Stomach smooth muscle (tissue), 2 donors: ENCODE results near the gene PLD3.
"Not testable (repeated sequence)": the region's sequence is repeated elsewhere in the genome, so short reads cannot be mapped to it uniquely, and the experiment has no call there.

Experiments used
- H3K27ac ChIP-seq: one replicate; pipeline ENCODE4 v1.7.0; 2013; ENCODE audit warnings: mild to moderate bottlenecking, low read length, inconsistent platforms
- H3K27me3 ChIP-seq, 2 donors: one replicate each; pipeline ENCODE4 v1.7.0; 2013; ENCODE audit warnings: low read length in 2 of 2; ENCODE audit not compliant: insufficient read depth in 2 of 2, control insufficient read depth in 1 of 2
- H3K36me3 ChIP-seq, 2 donors: one replicate each; pipeline ENCODE4 v1.7.0; 2013; ENCODE audit warnings: low read length in 2 of 2; ENCODE audit not compliant: control insufficient read depth in 2 of 2, insufficient read depth in 2 of 2
- H3K4me1 ChIP-seq: one replicate; pipeline ENCODE4 v1.7.0; 2013; ENCODE audit warnings: low read length; ENCODE audit not compliant: control insufficient read depth, insufficient read depth
- H3K4me3 ChIP-seq, 2 donors: one replicate each; pipeline ENCODE4 v1.7.0; 2013; ENCODE audit warnings: low read length in 2 of 2
- H3K9ac ChIP-seq, 2 donors: one replicate each; pipeline ENCODE4 v1.7.0; 2013; ENCODE audit warnings: low read length in 2 of 2, mild to moderate bottlenecking in 1 of 2
- H3K9me3 ChIP-seq, 2 donors: one replicate each; pipeline ENCODE4 v1.7.0; 2013; ENCODE audit warnings: low read length in 2 of 2; ENCODE audit not compliant: control insufficient read depth in 2 of 2
- donor health status: healthy.
- donor health status: Pancreatic carcinoma.

PLD3 gene

GRCh38 chr19:40403262-40403984 lies 54.9 kb downstream of the PLD3 start:
- Histone ChIP-seq H3K9ac (peak overlapping the region in 1 of 2 donors; percentile 29), H3K27ac (peak overlapping the region; percentile 62), H3K9me3 (no peaks in the 10 kb centered on the region), H3K4me1 (peaks cover 9% of the 10 kb centered on the region), H3K36me3 (no peaks in the 10 kb centered on the region), H3K27me3 (no peaks in the 10 kb centered on the region), H3K4me3 (peak overlapping the region; percentile 50 to 72)

- peaks cover 19% of the 10 kb centered on the region for H3K4me1 ChIP-seq
- H3K9ac ChIP-seq = no peak overlapping the region
- H3K9me3 ChIP-seq = no peaks in the 10 kb centered on the region
- no peaks in the 10 kb centered on the region for H3K27me3 ChIP-seq
- H3K36me3 ChIP-seq = no peaks in the 10 kb centered on the region
- H3K4me3 ChIP-seq = no peak overlapping the region
- H3K27ac ChIP-seq = no peak overlapping the region
These were observed 59.5 kb downstream of the PLD3 start for GRCh38 chr19:40407714-40408597.

- H3K9me3 ChIP-seq, H3K9ac ChIP-seq, H3K36me3 ChIP-seq, H3K4me3 ChIP-seq, H3K27me3 ChIP-seq, H3K27ac ChIP-seq: not testable (repeated sequence)
- H3K4me1 ChIP-seq = peaks cover 15% of the 10 kb centered on the region
These were observed 60.1 kb downstream of the PLD3 start for GRCh38 chr19:40408598-40408925.

- Histone ChIP-seq H3K27me3 (no peaks in the 10 kb centered on the region), H3K9ac (no peak overlapping the region), H3K4me1 (peaks cover 15% of the 10 kb centered on the region), H3K4me3 (no peak overlapping the region), H3K27ac (no peak overlapping the region), H3K36me3 (no peaks in the 10 kb centered on the region), H3K9me3 (no peaks in the 10 kb centered on the region)
These were observed 61.5 kb downstream of the PLD3 start for GRCh38 chr19:40410030-40410389.

GRCh38 chr19:40411125-40411842 lies 62.8 kb downstream of the PLD3 start:
- no peaks in the 10 kb centered on the region for H3K9me3 ChIP-seq
- peaks cover 15% of the 10 kb centered on the region for H3K4me1 ChIP-seq
- peak overlapping the region; percentile 37 for H3K27ac ChIP-seq
- peak overlapping the region in 1 of 2 donors; percentile 22 for H3K4me3 ChIP-seq
- H3K27me3 ChIP-seq = no peaks in the 10 kb centered on the region
- peak overlapping the region in 1 of 2 donors; percentile 29 for H3K9ac ChIP-seq
- no peaks in the 10 kb centered on the region for H3K36me3 ChIP-seq

GRCh38 chr19:40411958-40412499 lies 63.5 kb downstream of the PLD3 start:
- H3K4me3 ChIP-seq = no peak overlapping the region
- peaks cover 15% of the 10 kb centered on the region for H3K4me1 ChIP-seq
- H3K9ac ChIP-seq = peak overlapping the region in 1 of 2 donors; percentile 21

GRCh38 chr19:40412866-40413265 lies 64.4 kb downstream of the PLD3 start:
- no peaks in the 10 kb centered on the region for H3K27me3 ChIP-seq
- no peak overlapping the region for H3K9ac ChIP-seq
- H3K36me3 ChIP-seq = no peaks in the 10 kb centered on the region
- no peaks in the 10 kb centered on the region for H3K9me3 ChIP-seq
- peaks cover 23% of the 10 kb centered on the region for H3K4me1 ChIP-seq
- no peak overlapping the region for H3K4me3 ChIP-seq
- H3K27ac ChIP-seq = no peak overlapping the region

More at GRCh38 chr19:40411958-40412499, 63.5 kb downstream of the PLD3 start:
- H3K27ac ChIP-seq = no peak overlapping the region
- H3K27me3 ChIP-seq = no peaks in the 10 kb centered on the region
- H3K9me3 ChIP-seq = no peaks in the 10 kb centered on the region
- H3K36me3 ChIP-seq = no peaks in the 10 kb centered on the region

GRCh38 chr19:40413291-40413845 lies 64.9 kb downstream of the PLD3 start, which contains the start of gene PRX:
Gene PRX, minus strand, starts transcription at chr19:40413378. Its CDS starts 5,446 bp downstream, at chr19:40407932.
- H3K4me1 ChIP-seq = peaks cover 24% of the 10 kb centered on the region
- H3K9ac ChIP-seq = no peak within 1 kb of the TSS
- no peaks in the 10 kb centered on the region for H3K9me3 ChIP-seq
- no peak within 1 kb of the TSS for H3K4me3 ChIP-seq
- H3K27ac ChIP-seq = no peak within 1 kb of the TSS
- H3K27me3 ChIP-seq = no peaks in the 10 kb centered on the region
- H3K36me3 ChIP-seq = no peaks in the 10 kb centered on the region

GRCh38 chr19:40414542-40415535 lies 66.3 kb downstream of the PLD3 start:
- Histone ChIP-seq H3K27me3 (no peaks in the 10 kb centered on the region), H3K4me1 (peaks cover 24% of the 10 kb centered on the region), H3K36me3 (no peaks in the 10 kb centered on the region), H3K9me3 (no peaks in the 10 kb centered on the region), H3K4me3 (no peak overlapping the region), H3K9ac (no peak overlapping the region), H3K27ac (no peak overlapping the region)
